C4-2B (cell line): ENCODE measurements around the gene ENAH.

Experiments used
- ZFX ChIP-seq: fragments of 450-650 bp; IDR thresholded peaks from 2 replicates; pipeline ENCODE4 v1.6.1; 2017
- TF ChIP-seq, protein P1 (sequence below): fragments of 450-650 bp; conservative IDR thresholded peaks from 2 replicates; pipeline ENCODE4 v1.5.1; 2017; ENCODE audit warnings: mild to moderate bottlenecking

DNA sequence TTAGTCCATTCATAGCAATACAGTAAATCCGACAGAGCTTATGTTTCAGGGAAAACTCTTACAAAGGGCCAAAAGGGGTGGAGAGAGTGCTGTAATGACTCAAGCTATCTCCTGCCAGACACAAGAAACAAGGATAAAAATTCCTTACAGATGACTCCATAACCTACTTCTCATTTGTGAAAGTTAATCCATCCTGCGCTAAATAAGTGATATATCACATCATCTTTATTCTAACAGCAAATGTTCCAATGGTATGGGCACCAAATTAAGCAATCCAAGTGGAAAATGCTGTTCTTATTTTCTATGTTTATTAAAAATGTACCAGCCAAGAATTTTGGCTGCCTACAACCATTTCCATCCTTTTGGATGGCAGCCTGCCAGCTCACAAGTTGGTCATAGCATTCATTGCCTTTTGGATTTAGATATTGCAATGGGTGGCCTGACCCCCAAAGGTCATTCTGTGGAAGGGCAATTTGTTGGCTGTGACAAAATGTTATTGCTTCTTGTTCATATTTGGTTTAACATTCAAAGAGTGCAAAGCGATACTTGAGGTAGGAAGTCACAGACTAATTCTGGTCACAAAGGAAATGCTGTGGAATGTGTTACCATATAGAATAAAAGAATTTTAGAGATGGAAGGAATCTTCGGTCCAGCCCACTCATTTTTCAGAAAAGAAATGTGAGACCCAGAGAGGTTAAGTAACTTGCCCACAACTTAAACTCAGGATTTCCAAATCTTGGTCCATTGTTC is 2.8 kb upstream of the ENAH start:
- TF ChIP-seq, protein P1, sequence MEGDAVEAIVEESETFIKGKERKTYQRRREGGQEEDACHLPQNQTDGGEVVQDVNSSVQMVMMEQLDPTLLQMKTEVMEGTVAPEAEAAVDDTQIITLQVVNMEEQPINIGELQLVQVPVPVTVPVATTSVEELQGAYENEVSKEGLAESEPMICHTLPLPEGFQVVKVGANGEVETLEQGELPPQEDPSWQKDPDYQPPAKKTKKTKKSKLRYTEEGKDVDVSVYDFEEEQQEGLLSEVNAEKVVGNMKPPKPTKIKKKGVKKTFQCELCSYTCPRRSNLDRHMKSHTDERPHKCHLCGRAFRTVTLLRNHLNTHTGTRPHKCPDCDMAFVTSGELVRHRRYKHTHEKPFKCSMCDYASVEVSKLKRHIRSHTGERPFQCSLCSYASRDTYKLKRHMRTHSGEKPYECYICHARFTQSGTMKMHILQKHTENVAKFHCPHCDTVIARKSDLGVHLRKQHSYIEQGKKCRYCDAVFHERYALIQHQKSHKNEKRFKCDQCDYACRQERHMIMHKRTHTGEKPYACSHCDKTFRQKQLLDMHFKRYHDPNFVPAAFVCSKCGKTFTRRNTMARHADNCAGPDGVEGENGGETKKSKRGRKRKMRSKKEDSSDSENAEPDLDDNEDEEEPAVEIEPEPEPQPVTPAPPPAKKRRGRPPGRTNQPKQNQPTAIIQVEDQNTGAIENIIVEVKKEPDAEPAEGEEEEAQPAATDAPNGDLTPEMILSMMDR = peak; percentile 9; the same call in 1 of the 2 replicates
- TF ChIP-seq ZFX = no peak
